Endothelial cell of umbilical vein (primary cell): ENCODE data around the gene CACNB3. TPM values are rescaled to one million over a fixed set of nuclear protein-coding genes. Genes with fewer than 3 reads are reported as not detected.

ENCODE experiments used
- BruUV-seq: library from RNA; stranded (reverse); fragments of 400-500 nt; replicated peaks from 2 replicates; lab custom pipeline; 2021; lab: Mats Ljungman, UMichigan
- CTCF ChIA-PET: fragments of 300-600, 350-600 bp; sonication (Branson Sonifier 250); formaldehyde crosslinking; loops from one replicate; lab custom pipeline; 2021; ENCODE audit warnings: antibody characterized with exemption, inconsistent platforms; lab: Charles Lee
- POLR2A ChIA-PET: fragments of 300-600, 350-600 bp; sonication (Branson Sonifier 250); formaldehyde crosslinking; loops from one replicate; lab custom pipeline; 2021; ENCODE audit warnings: antibody characterized with exemption, inconsistent platforms; lab: Charles Lee
- DNase-seq: peaks from one replicate; pipeline ENCODE4 v3.0.0-alpha.2; 2011; ENCODE audit warnings: low read depth, low spot score
- FAIRE-seq: peaks from 2 replicates; lab custom pipeline; 2011; peaks lifted over from hg19 to GRCh38; lab: Jason Lieb, UNC
- H2AFZ ChIP-seq: 2 replicates; pipeline ENCODE4 v1.6.0; 2012; ENCODE audit warnings: low read depth, low read length, control low read depth, inconsistent platforms
- H3K27ac ChIP-seq: 2 replicates; pipeline ENCODE4 v1.5.1; 2011; ENCODE audit warnings: low read depth, mild to moderate bottlenecking, control low read depth, low read length, moderate library complexity; ENCODE audit not compliant: insufficient read depth
- H3K27me3 ChIP-seq, 2 experiments: 2 replicates each; pipeline versions ENCODE4 v1.6.0 to v1.6.1; 2011; ENCODE audit warnings: low read length in 2 of 2, mixed read lengths in 1 of 2; ENCODE audit not compliant: control insufficient read depth in 2 of 2, insufficient read depth in 2 of 2
- H3K36me3 ChIP-seq, 2 experiments: 2 replicates in 1 of 2; 3 replicates in 1 of 2; pipeline ENCODE4 v1.5.1; 2011; ENCODE audit warnings: low read length in 2 of 2, mild to moderate bottlenecking in 1 of 2, moderate library complexity in 1 of 2; ENCODE audit not compliant: control insufficient read depth in 2 of 2, insufficient read depth in 2 of 2; ENCODE audit errors: extremely low read depth in 1 of 2
- H3K4me1 ChIP-seq: 3 replicates; pipeline ENCODE4 v1.5.1; 2011; ENCODE audit warnings: mild to moderate bottlenecking, low read length; ENCODE audit not compliant: control insufficient read depth, insufficient read depth; ENCODE audit errors: extremely low read depth
- H3K4me2 ChIP-seq: 2 replicates; pipeline ENCODE4 v1.6.1; 2011; ENCODE audit warnings: low read length, control low read depth, mixed read lengths; ENCODE audit not compliant: insufficient read depth
- H3K4me3 ChIP-seq, 3 experiments: fragments of 200-600 bp in 1 of 3; sonication (generic), shearing (Covaris generic) in 1 of 3; replicated peaks in 1 of 3; 2 replicates each; pipeline ENCODE4 v1.5.1; 2011 to 2016; ENCODE audit warnings: control low read depth in 3 of 3, low read length in 3 of 3, mild to moderate bottlenecking in 2 of 3, inconsistent platforms in 1 of 3, low read depth in 1 of 3, moderate library complexity in 1 of 3; ENCODE audit not compliant: insufficient read depth in 1 of 3
- H3K79me2 ChIP-seq: 2 replicates; pipeline ENCODE4 v1.6.0; 2012; ENCODE audit warnings: low read length, inconsistent platforms; ENCODE audit not compliant: control insufficient read depth, insufficient read depth
- H3K9ac ChIP-seq: replicated peaks from 2 replicates; pipeline ENCODE3; 2011; ENCODE audit warnings: low read length, control low read depth; ENCODE audit not compliant: insufficient read depth; ENCODE audit errors: extremely low read depth
- H3K9me1 ChIP-seq: replicated peaks from 3 replicates; pipeline ENCODE4 v1.6.0; 2011; ENCODE audit warnings: mild to moderate bottlenecking, low read length; ENCODE audit not compliant: control insufficient read depth, insufficient read depth; ENCODE audit errors: extremely low read depth
- H3K9me3 ChIP-seq: replicated peaks from 2 replicates; pipeline ENCODE4 v1.5.1; 2012; ENCODE audit warnings: low read length, inconsistent platforms; ENCODE audit not compliant: control insufficient read depth, insufficient read depth
- H4K20me1 ChIP-seq: replicated peaks from 2 replicates; pipeline ENCODE3; 2011; ENCODE audit warnings: mild to moderate bottlenecking, low read length; ENCODE audit not compliant: control insufficient read depth, insufficient read depth; ENCODE audit errors: extremely low read depth
- CTCF ChIP-seq, 2 donors: IDR thresholded peaks; 1 replicate in 1 of 2; 2 replicates in 1 of 2; pipeline ENCODE4 v1.5.1; 2011; ENCODE audit warnings: low read length in 2 of 2, mild to moderate bottlenecking in 2 of 2, moderate library complexity in 2 of 2, control low read depth in 1 of 2, inconsistent platforms in 1 of 2, low read depth in 1 of 2; ENCODE audit not compliant: insufficient read depth in 1 of 2; ENCODE audit errors: extremely low read depth in 1 of 2
- EZH2 ChIP-seq: IDR thresholded peaks from 2 replicates; pipeline ENCODE4 v1.6.1; 2012; ENCODE audit warnings: borderline replicate concordance, low read depth, mild to moderate bottlenecking, moderate library complexity, low read length, inconsistent platforms; ENCODE audit not compliant: severe bottlenecking
- JUN ChIP-seq: IDR thresholded peaks from 2 replicates; pipeline ENCODE4 v1.6.1; 2011; ENCODE audit warnings: borderline replicate concordance, low read depth; ENCODE audit not compliant: insufficient read length, insufficient read depth
- MAX ChIP-seq: IDR thresholded peaks from 2 replicates; pipeline ENCODE4 v1.6.1; 2011; ENCODE audit not compliant: insufficient read depth, insufficient read length
- MYC ChIP-seq: IDR thresholded peaks from one replicate; pipeline ENCODE4 v1.6.1; 2011; ENCODE audit warnings: mild to moderate bottlenecking, low read depth, low read length
- POLR2A ChIP-seq: IDR thresholded peaks from 2 replicates; pipeline ENCODE4 v1.6.1; 2012; ENCODE audit warnings: low read depth, mild to moderate bottlenecking, control low read depth, low read length
- POLR2AphosphoS5 ChIP-seq: IDR thresholded peaks from 2 replicates; pipeline ENCODE4 v1.6.1; 2012; ENCODE audit warnings: low read depth, mild to moderate bottlenecking, control low read depth, low read length, moderate library complexity; ENCODE audit not compliant: insufficient read depth
- dilution Hi-C: fragments of 300-500 bp; cut with MboI; formaldehyde crosslinking; loops from one replicate; pipeline ENCODE4 v1.15.0; 2019; ENCODE audit warnings: low sequenced_read_pairs; ENCODE audit not compliant: extremely low pct_ligation_motif_present
- intact Hi-C: fragments of 100-400 bp; cut with micrococcal nuclease; formaldehyde crosslinking; loops from one replicate; pipeline ENCODE4 v1.10.0; 2022
- polyA plus RNA-seq, 4 experiments: library from polyadenylated mRNA; depleted of rRNA in 3 of 4; stranded (reverse) in 3 of 4; unstranded in 1 of 4; fragments of >200 nt; gene quantifications; 2 replicates each; pipeline versions ENCODE4 v1.2.1 to v1.2.3, GENCODE V29; 2011 to 2012; ENCODE audit warnings: missing spikeins in 1 of 4
- total RNA-seq: library from RNA; stranded (reverse); gene quantifications from 2 replicates; pipeline ENCODE4 v1.2.3, GENCODE V29; 2021

Gene CACNB3
- total and polyA plus RNA-seq, 2 donors (not counting 3 experiments of a cell fraction or from before 2014, with no cell fraction given): 37.4 to 61.8 TPM

- TF ChIP-seq POLR2AphosphoS5 (no peak), MAX (no peak), EZH2 (no peak), MYC (no peak), POLR2A (no peak), CTCF (IDR thresholded peaks at IDR 0.05; ENCODE audit: extremely low read depth in 1 of 2, insufficient read depth in 1 of 2, low read depth in 1 of 2, low read length in 2 of 2) (no peak), JUN (no peak)
- FAIRE-seq: no peak
- dilution Hi-C loops: no loop called here
- no peak for DNase-seq
- Histone ChIP-seq H4K20me1 (no peaks in the 10 kb centered on the region), H3K27me3 (no peaks in the 10 kb centered on the region), H3K36me3 (peaks cover 0 to 32% of the 10 kb centered on the region in 2 experiments), H3K4me2 (no peak overlapping the region), H3K9ac (no peak overlapping the region), H3K4me3 (no peak overlapping the region), H3K4me1 (peaks cover 4% of the 10 kb centered on the region), H3K79me2 (no peaks in the 10 kb centered on the region), H3K9me1 (no peaks in the 10 kb centered on the region), H3K27ac (no peak overlapping the region), H2AFZ (no peak overlapping the region), H3K9me3 (no peaks in the 10 kb centered on the region)
- no TSS peak for BruUV-seq
- intact Hi-C loops: no loop called here
- ChIA-PET CTCF (no interaction called here), POLR2A (no interaction called here)
Measured at GRCh38 chr12:48822139-48822538, 3.8 kb downstream of the CACNB3 start.
